Measurements from ENCODE around the gene PIGR. TPM values are rescaled to one million over a fixed set of nuclear protein-coding genes. Genes with fewer than 3 reads are reported as not detected.

The PIGR gene
- total RNA-seq, 2 experiments from 2014 or later: 0.03 TPM; not detected in 1

- Histone ChIP-seq H3K4me3 (ENCODE audit: low read depth, low read length, poor library complexity, severe bottlenecking) (no peak overlapping the region), H3K4me1 (ENCODE audit: insufficient read depth, low read length, poor library complexity, severe bottlenecking) (peaks cover 3% of the 10 kb centered on the region), H3K27ac (ENCODE audit: low read depth, low read length, poor library complexity, severe bottlenecking) (no peak overlapping the region), H2AFZ (ENCODE audit: low read length) (no peak overlapping the region), H3K36me3 (ENCODE audit: insufficient read depth, low read length) (no peaks in the 10 kb centered on the region), H3K9me2 (ENCODE audit: insufficient read depth, low read length) (no peaks in the 10 kb centered on the region), H4K20me1 (ENCODE audit: insufficient read depth, low read length) (no peaks in the 10 kb centered on the region), H3K4me2 (ENCODE audit: low read length) (no peak overlapping the region), H3K79me2 (ENCODE audit: insufficient read depth, low read depth, low read length) (no peaks in the 10 kb centered on the region), H3K9me3 (ENCODE audit: low read length) (no peaks in the 10 kb centered on the region)
- intact Hi-C loops (cut with micrococcal nuclease; ENCODE audit: unreplicated experiment): no loop called here
- no TSS peak for BruUV-seq (replicated peaks)
- POLR2A ChIA-PET: interaction anchor here (0.9 to 1.5 kb wide), 4 partner anchors 8 to 16 kb away, joined by 3 to 4 read pairs (median 4); no protein-coding TSS in a partner anchor
- no peak for DNase-seq (ENCODE audit: low spot score)
- TF ChIP-seq EZH2phosphoT487 (IDR thresholded peaks at IDR 0.05; ENCODE audit: borderline replicate concordance, low read depth, low read length): no peak
- TF ChIP-seq, protein P1, sequence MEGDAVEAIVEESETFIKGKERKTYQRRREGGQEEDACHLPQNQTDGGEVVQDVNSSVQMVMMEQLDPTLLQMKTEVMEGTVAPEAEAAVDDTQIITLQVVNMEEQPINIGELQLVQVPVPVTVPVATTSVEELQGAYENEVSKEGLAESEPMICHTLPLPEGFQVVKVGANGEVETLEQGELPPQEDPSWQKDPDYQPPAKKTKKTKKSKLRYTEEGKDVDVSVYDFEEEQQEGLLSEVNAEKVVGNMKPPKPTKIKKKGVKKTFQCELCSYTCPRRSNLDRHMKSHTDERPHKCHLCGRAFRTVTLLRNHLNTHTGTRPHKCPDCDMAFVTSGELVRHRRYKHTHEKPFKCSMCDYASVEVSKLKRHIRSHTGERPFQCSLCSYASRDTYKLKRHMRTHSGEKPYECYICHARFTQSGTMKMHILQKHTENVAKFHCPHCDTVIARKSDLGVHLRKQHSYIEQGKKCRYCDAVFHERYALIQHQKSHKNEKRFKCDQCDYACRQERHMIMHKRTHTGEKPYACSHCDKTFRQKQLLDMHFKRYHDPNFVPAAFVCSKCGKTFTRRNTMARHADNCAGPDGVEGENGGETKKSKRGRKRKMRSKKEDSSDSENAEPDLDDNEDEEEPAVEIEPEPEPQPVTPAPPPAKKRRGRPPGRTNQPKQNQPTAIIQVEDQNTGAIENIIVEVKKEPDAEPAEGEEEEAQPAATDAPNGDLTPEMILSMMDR (conservative IDR thresholded peaks at IDR 0.05; ENCODE audit: low read length): no peak
- CTCF ChIA-PET (ENCODE audit: unreplicated experiment): interaction anchor here (0.6 to 1.5 kb wide), 3 partner anchors 15 to 181 kb away, joined by 3 to 4 read pairs (median 4); no protein-coding TSS in a partner anchor
Observed at GRCh38 chr1:206916000-206916709, 30.1 kb downstream of the PIGR start.

DNA sequence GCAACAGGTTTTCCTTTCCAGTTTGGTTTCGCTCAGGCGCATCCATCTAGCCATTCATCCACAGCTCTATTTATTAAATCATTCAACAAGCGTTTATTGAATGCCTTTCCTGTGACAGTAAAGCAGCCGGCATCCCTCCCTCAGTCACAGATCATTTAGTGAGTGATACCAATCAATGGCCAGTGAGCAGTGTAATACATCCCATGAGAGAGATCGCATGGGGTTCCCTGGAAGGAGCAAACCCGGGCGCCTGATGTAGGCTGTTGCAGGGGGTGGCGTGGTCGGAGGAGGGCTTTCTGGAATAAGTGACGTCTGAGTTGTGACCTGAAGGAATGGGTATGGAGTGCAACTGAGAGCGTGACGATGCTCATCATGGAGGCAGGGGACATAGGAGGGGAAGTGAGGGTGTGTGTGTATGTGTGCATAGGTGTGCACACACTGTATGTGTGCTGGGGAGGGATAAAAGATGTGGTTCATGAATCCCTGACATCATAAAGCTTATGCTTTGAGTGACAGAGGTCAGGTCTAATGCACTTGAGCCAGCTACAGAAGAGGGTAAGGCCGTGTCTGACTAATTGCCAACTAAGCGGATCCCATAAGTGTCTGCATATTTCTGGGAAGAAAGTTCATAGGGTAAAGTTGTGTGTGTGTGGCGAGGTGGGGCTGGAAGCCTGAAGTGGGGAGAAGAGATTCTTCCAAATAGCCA, 31.1 kb downstream of the PIGR start:
- H4K20me1 ChIP-seq (ENCODE audit: insufficient read depth, low read length): no peaks in the 10 kb centered on the region
- CTCF ChIA-PET (ENCODE audit: unreplicated experiment): interaction anchor here (1.5 kb wide), 1 partner anchor 180 kb away, joined by 4 read pairs; no protein-coding TSS in a partner anchor
- no peaks in the 10 kb centered on the region for H3K4me1 ChIP-seq (ENCODE audit: insufficient read depth, low read length, poor library complexity, severe bottlenecking)
- no peak overlapping the region for H3K4me2 ChIP-seq (ENCODE audit: low read length)
- H3K27ac ChIP-seq (ENCODE audit: low read depth, low read length, poor library complexity, severe bottlenecking): no peak overlapping the region
- BruUV-seq (replicated peaks): no TSS peak
- H3K36me3 ChIP-seq (ENCODE audit: insufficient read depth, low read length): no peaks in the 10 kb centered on the region
- no peaks in the 10 kb centered on the region for H3K9me2 ChIP-seq (ENCODE audit: insufficient read depth, low read length)
- POLR2A ChIA-PET: no interaction called here
- DNase-seq (ENCODE audit: low spot score): no peak
- H3K9me3 ChIP-seq (ENCODE audit: low read length): no peaks in the 10 kb centered on the region
- H2AFZ ChIP-seq (ENCODE audit: low read length): no peak overlapping the region
- TF ChIP-seq, protein P1 (conservative IDR thresholded peaks at IDR 0.05; ENCODE audit: low read length): no peak
- TF ChIP-seq EZH2phosphoT487 (IDR thresholded peaks at IDR 0.05; ENCODE audit: borderline replicate concordance, low read depth, low read length): no peak
- intact Hi-C loops (cut with micrococcal nuclease; ENCODE audit: unreplicated experiment): no loop called here
- no peaks in the 10 kb centered on the region for H3K79me2 ChIP-seq (ENCODE audit: insufficient read depth, low read depth, low read length)
- no peak overlapping the region for H3K4me3 ChIP-seq (ENCODE audit: low read depth, low read length, poor library complexity, severe bottlenecking)
